Limb (tissue), 2 donors: ENCODE measurements around the gene UTP14A.
"Not testable (repeated sequence)": the region's sequence is repeated elsewhere in the genome, so short reads cannot be mapped to it uniquely, and the experiment has no call there.

ENCODE experiments used
- DNase-seq, 2 donors: peaks; one replicate each; pipeline ENCODE4 v3.0.0-alpha.2; 2016; ENCODE audit errors: extremely low spot score in 2 of 2

UTP14A gene

GRCh38 chrX:129905787-129906580 lies at the start of gene UTP14A:
TSS of gene UTP14A (plus strand) at chrX:129906164. CDS start at chrX:129906211, 47 bp downstream.
- DNase-seq, result peak; percentile 86 to 89

GRCh38 chrX:129859134-129859533 lies 46.8 kb upstream of the UTP14A start:
- DNase-seq, result not testable (repeated sequence)

- DNase-seq, result not testable (repeated sequence)
Measured at GRCh38 chrX:129866321-129866720, 39.6 kb upstream of the UTP14A start.

- DNase-seq, result no peak
Measured at GRCh38 chrX:129872524-129872923, 33.4 kb upstream of the UTP14A start.

GRCh38 chrX:129875669-129876068 lies 30.3 kb upstream of the UTP14A start:
- DNase-seq, result no peak

GRCh38 chrX:129876771-129877305 lies 29.1 kb upstream of the UTP14A start:
- peak in 1 of 2 donors; percentile 27 for DNase-seq

- DNase-seq, result no peak
Measured at GRCh38 chrX:129877401-129877800, 28.6 kb upstream of the UTP14A start.

- DNase-seq, result no peak
Measured at GRCh38 chrX:129900054-129900453, 5.9 kb upstream of the UTP14A start.

- no peak for DNase-seq
Measured at GRCh38 chrX:129908636-129909035, 2.7 kb downstream of the UTP14A start.

GRCh38 chrX:129925305-129926092 lies 19.5 kb downstream of the UTP14A start:
- peak; percentile 61 to 79 for DNase-seq

GRCh38 chrX:129930941-129931410 lies 25.0 kb downstream of the UTP14A start:
- DNase-seq, result no peak

GRCh38 chrX:129931411-129932015 lies 25.5 kb downstream of the UTP14A start:
- DNase-seq, result peak; percentile 75 to 90

- peak; percentile 71 to 90 for DNase-seq
Measured at GRCh38 chrX:129932016-129932820, 26.3 kb downstream of the UTP14A start.

- DNase-seq, result peak in 1 of 2 donors; percentile 50
Measured at GRCh38 chrX:129932821-129933321, 26.9 kb downstream of the UTP14A start.

- DNase-seq, result no peak
Measured at GRCh38 chrX:129933700-129934099, 27.7 kb downstream of the UTP14A start.

GRCh38 chrX:129934461-129934860 lies 28.5 kb downstream of the UTP14A start:
- DNase-seq, result no peak

GRCh38 chrX:129934952-129935351 lies 29.0 kb downstream of the UTP14A start:
- DNase-seq, result no peak

- no peak for DNase-seq
Measured at GRCh38 chrX:129938081-129938480, 32.1 kb downstream of the UTP14A start.

GRCh38 chrX:129939986-129940385 lies 34.0 kb downstream of the UTP14A start:
- no peak for DNase-seq

GRCh38 chrX:129940721-129941120 lies 34.8 kb downstream of the UTP14A start:
- DNase-seq, result no peak

- no peak for DNase-seq
Measured at GRCh38 chrX:129945131-129945530, 39.2 kb downstream of the UTP14A start.
